Activated naive CD4-positive, alpha-beta T cell treated with anti-CD3 and anti-CD28 coated beads, Interleukin-2, amount 50 U/mL, for 72 hours (primary cell): ENCODE measurements around the gene DCAF8. TPM values are rescaled to one million over a fixed set of nuclear protein-coding genes. Genes with fewer than 3 reads are reported as not detected.

Experiments used
- ATAC-seq, 2 donors: fragments of 150-1000 bp; cut with Tn5 transposase; 2 replicates each; pipeline ENCODE4 v1.10.0; 2021; ENCODE audit warnings: mild to moderate bottlenecking in 2 of 2, moderate library complexity in 2 of 2
- DNase-seq, 2 donors: peaks; one replicate each; pipeline ENCODE4 v3.0.0; 2021 to 2022; ENCODE audit warnings: low spot score in 2 of 2
- H3K27ac Mint-ChIP-seq, 2 donors: one replicate each; pipeline ENCODE4 v1.8.0; 2022; ENCODE audit warnings: mild to moderate bottlenecking in 2 of 2, mixed read lengths in 2 of 2
- H3K36me3 Mint-ChIP-seq, 2 donors: one replicate each; pipeline ENCODE4 v1.8.0; 2022; ENCODE audit warnings: mixed read lengths in 2 of 2
- H3K9me3 Mint-ChIP-seq, 2 donors: one replicate each; pipeline ENCODE4 v1.8.0; 2022; ENCODE audit warnings: mixed read lengths in 2 of 2
- total RNA-seq, 2 donors: library from RNA; stranded (reverse); gene quantifications; one replicate each; pipeline ENCODE4 v1.2.3, GENCODE V29; 2022

The DCAF8 gene
- total RNA-seq, 2 donors from 2014 or later: 124 to 170 TPM

DNA sequence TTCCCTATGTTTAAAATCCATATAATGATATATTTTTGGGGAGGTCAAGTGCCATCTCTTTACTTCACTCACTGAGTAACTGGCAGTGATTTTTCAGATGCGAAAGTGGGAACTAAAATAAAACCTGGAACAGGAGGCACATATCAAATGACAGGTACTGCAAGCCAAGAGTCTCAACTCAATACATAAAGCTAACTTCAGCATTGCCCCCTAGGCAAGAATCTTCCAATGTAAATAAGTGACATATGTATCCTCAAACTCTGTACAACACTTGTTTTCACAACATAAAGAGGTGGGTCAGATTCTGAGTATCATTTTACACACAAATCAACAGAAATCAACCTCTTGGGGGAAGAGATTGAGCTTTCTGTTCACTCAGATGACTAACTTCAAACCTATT lies 18.1 kb downstream of the DCAF8 start:
- Mint-ChIP-seq H3K36me3 (peaks cover 6 to 8% of the 10 kb centered on the region in 2 donors), H3K9me3 (no peaks in the 10 kb centered on the region), H3K27ac (no peak overlapping the region)
- no peak for ATAC-seq
- DNase-seq: no peak

- DNase-seq (no peak), ATAC-seq (no peak)
- Mint-ChIP-seq H3K9me3 (no peaks in the 10 kb centered on the region), H3K36me3 (peaks cover 6 to 9% of the 10 kb centered on the region in 2 donors), H3K27ac (no peak overlapping the region)
Measured at GRCh38 chr1:160243767-160244166, 18.6 kb downstream of the DCAF8 start.

DNA sequence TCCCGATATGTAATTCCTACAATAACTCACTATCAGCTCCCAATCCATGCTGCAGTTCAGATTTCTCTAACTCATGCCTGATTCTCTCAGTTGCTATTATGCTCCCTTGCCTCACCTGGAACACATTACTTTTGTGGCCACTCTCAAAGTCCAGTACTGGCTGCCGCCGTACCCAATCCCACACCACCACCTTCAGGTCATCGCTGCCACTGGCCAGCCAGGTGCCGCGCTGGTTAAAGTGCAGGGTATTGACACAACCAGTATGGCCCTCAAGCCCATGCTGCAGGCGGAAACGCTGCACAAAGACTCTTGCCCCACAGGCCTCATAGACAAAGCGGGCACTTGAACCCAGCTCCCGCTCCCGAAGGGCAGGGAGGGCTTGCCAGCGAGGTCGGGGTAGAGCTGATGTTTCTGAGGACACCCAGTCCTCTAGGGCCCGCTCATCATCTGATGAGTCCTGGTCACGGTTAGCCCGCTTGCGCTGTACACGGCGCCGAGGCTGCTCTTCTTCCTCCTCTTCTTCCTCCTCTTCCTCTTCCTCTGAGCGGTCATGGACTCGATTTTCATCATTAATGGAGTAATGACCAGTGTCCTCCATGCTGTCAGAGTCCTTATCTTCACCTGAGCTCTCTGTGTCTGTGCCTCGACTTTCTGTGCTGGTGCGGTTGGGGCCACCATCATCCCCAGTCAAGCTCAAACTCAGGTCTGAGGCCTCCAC lies 22.6 kb downstream of the DCAF8 start:
- Mint-ChIP-seq H3K9me3 (no peaks in the 10 kb centered on the region), H3K27ac (peak overlapping the region in 1 of 2 donors; percentile 95), H3K36me3 (peaks cover 13 to 17% of the 10 kb centered on the region in 2 donors)
- ATAC-seq (no peak), DNase-seq (no peak)

DNA sequence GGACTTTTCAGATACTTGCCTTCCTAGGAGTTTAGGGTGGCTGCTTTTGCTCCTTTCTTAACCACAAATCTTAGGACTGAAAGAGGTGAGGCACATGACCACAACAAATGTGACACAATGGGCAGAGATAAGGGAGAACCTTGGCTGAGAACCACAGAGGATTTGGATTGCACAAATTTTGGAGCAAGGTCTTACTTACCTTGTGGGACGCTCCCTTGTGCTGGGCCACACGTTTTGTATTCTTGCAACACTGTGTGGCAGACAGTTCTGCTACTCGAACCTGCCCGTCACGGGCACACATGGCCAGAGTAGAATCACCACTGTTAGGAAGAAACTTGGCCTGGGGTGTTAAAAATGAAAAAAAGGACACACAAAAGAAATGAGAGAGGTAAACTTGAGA lies 23.9 kb downstream of the DCAF8 start:
- DNase-seq: no peak
- Mint-ChIP-seq H3K27ac (peak overlapping the region; percentile 28 to 31), H3K36me3 (peaks cover 13 to 17% of the 10 kb centered on the region in 2 donors), H3K9me3 (no peaks in the 10 kb centered on the region)
- ATAC-seq: no peak

DNA sequence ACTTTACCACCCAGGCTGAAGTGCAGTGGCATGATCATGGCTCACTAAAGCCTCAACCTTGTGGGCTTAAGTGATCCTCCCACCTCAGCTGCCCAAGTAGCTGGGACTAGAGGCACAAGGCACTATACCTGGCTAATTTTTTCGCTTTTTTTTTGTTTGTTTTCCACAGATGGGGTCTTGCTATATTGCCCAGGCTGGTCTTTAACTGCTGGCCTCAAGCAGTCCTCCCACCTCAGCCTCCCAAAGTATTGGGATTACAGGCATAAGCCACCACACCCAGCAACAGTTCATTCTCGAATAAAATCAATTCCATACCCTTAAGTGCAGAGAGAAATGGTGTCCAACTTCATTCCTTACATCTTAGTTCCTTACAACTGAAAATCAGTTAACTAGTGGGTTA lies 24.8 kb downstream of the DCAF8 start:
- no peak for DNase-seq
- ATAC-seq: no peak
- H3K27ac Mint-ChIP-seq: no peak overlapping the region
- H3K36me3 Mint-ChIP-seq: peaks cover 13 to 17% of the 10 kb centered on the region in 2 donors
- no peaks in the 10 kb centered on the region for H3K9me3 Mint-ChIP-seq

DNA sequence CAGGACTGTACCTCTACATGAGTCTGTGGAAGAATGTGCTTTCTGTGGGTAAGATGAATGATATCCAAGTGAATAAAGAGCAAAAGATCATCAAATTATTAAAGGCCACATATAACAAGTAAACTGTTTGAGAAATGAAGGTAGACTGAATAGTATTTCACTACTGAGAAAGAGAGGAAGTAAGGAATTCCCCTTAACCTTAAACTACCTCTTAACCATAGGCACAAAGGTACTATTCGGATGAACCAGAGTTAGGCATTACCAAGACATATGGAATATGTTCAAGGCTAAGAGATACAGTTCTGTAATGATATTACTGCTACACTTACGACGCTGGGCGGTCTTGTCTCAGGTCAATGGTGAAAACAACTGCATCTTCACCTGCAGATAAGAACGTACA lies 25.5 kb downstream of the DCAF8 start:
- H3K36me3 Mint-ChIP-seq: peaks cover 13 to 17% of the 10 kb centered on the region in 2 donors
- no peaks in the 10 kb centered on the region for H3K9me3 Mint-ChIP-seq
- no peak overlapping the region for H3K27ac Mint-ChIP-seq
- no peak for DNase-seq
- no peak for ATAC-seq

GRCh38 chr1:160232911-160233310 lies 29.4 kb downstream of the DCAF8 start:
- DNase-seq (no peak), ATAC-seq (no peak)
- H3K9me3 Mint-ChIP-seq: no peaks in the 10 kb centered on the region
- no peak overlapping the region for H3K27ac Mint-ChIP-seq
- H3K36me3 Mint-ChIP-seq: peaks cover 0 to 4% of the 10 kb centered on the region in 2 donors

GRCh38 chr1:160228431-160228830 lies 33.9 kb downstream of the DCAF8 start:
- DNase-seq (no peak), ATAC-seq (no peak)
- no peak overlapping the region for H3K27ac Mint-ChIP-seq
- H3K36me3 Mint-ChIP-seq: peaks cover 4 to 6% of the 10 kb centered on the region in 2 donors
- H3K9me3 Mint-ChIP-seq: no peaks in the 10 kb centered on the region

DNA sequence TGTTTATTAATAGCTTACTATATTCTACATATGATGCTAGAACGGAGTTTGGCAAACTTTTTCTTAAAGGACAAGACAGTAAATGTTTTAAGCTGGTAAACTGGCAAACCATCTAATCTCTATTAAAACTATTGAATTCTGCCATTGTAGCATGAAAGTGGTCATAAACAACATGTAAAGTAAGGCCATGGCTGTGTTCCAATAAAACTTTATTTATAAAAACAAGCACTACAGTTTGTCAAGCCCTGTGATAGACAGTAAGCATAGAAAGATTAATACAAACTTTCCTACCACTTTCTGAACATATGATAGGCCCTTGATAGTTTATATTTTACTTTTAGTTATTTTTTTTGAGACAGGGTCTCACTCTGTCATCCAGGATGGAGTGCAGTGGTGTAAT lies 34.8 kb downstream of the DCAF8 start:
- Mint-ChIP-seq H3K9me3 (no peaks in the 10 kb centered on the region), H3K27ac (no peak overlapping the region), H3K36me3 (peaks cover 4 to 6% of the 10 kb centered on the region in 2 donors)
- ATAC-seq (no peak), DNase-seq (no peak)

DNA sequence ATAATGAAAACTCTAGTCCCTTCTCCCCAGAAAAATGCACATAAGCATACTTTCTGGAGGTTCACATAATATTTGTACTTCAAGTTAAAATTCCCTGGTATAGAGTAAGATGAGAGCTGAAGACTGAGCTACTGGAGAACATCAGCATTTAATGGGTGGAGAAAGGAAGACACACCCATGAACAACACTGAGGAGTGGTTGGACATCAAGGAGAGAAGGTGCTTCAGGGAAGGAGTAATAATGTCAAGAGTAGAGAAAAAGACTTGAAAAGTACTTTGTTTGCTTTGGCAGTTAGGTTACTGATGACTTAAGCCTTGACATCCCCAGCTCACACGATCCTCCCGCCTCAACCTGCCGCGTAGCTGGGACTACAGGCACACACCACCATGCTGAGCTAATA lies 35.3 kb downstream of the DCAF8 start:
- no peak for DNase-seq
- Mint-ChIP-seq H3K27ac (no peak overlapping the region), H3K36me3 (peaks cover 4 to 6% of the 10 kb centered on the region in 2 donors), H3K9me3 (no peaks in the 10 kb centered on the region)
- no peak for ATAC-seq

GRCh38 chr1:160226623-160227022 lies 35.7 kb downstream of the DCAF8 start:
- DNase-seq (no peak), ATAC-seq (peak in 1 of 2 donors; percentile 34)
- Mint-ChIP-seq H3K9me3 (no peaks in the 10 kb centered on the region), H3K27ac (no peak overlapping the region), H3K36me3 (peaks cover 4 to 6% of the 10 kb centered on the region in 2 donors)

GRCh38 chr1:160225345-160225744 lies 37.0 kb downstream of the DCAF8 start:
- DNase-seq: no peak
- peaks cover 3 to 6% of the 10 kb centered on the region in 2 donors for H3K36me3 Mint-ChIP-seq
- peak overlapping the region in 1 of 2 donors; percentile 70 for H3K27ac Mint-ChIP-seq
- H3K9me3 Mint-ChIP-seq: no peaks in the 10 kb centered on the region
- no peak for ATAC-seq

DNA sequence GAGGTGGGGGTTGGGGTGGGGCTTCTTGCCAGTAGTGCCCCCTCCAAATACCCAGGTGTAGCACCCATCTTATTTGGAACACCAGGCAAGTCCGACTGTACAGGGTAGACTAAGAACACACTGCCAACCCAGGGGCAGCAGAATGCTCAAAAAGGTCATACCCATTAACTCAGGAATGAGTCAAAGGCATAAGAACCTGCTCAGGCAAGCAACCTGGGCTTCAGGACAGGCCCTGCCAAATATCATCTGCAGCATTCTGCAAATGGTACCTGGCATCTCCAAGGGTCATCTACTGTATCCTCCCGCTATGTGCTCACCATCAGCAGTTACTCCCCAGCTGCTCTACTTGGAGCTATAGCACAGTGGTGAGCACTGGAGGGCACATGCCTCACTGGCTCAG lies 37.7 kb downstream of the DCAF8 start:
- DNase-seq (no peak), ATAC-seq (no peak)
- Mint-ChIP-seq H3K36me3 (peaks cover 0 to 6% of the 10 kb centered on the region in 2 donors), H3K27ac (peak overlapping the region in 1 of 2 donors; percentile 70), H3K9me3 (no peaks in the 10 kb centered on the region)

DNA sequence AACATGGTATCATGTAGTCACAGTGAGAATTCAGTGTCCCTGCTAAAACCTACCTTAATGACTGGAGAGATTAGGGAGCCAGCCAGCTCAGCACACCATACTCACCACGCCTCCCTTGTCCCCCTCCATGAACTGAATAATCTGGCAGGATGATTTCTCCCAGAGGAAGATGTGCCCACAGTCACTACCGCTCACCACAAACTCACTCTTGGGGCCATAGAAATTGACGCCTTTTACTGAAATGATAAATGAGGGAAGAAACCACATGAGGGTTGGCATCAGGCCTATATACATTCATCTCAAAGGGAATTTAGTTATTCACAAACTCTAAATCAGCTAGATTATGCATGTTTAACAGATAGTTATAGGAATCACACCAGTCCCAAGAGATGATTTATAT lies 39.8 kb downstream of the DCAF8 start:
- no peaks in the 10 kb centered on the region for H3K9me3 Mint-ChIP-seq
- DNase-seq: no peak
- no peak for ATAC-seq
- H3K27ac Mint-ChIP-seq: peak overlapping the region in 1 of 2 donors; percentile 24
- peaks cover 0 to 6% of the 10 kb centered on the region in 2 donors for H3K36me3 Mint-ChIP-seq

GRCh38 chr1:160221089-160221488 lies 41.3 kb downstream of the DCAF8 start:
- Mint-ChIP-seq H3K36me3 (peaks cover 0 to 6% of the 10 kb centered on the region in 2 donors), H3K9me3 (no peaks in the 10 kb centered on the region), H3K27ac (peak overlapping the region in 1 of 2 donors; percentile 70)
- ATAC-seq (no peak), DNase-seq (no peak)

DNA sequence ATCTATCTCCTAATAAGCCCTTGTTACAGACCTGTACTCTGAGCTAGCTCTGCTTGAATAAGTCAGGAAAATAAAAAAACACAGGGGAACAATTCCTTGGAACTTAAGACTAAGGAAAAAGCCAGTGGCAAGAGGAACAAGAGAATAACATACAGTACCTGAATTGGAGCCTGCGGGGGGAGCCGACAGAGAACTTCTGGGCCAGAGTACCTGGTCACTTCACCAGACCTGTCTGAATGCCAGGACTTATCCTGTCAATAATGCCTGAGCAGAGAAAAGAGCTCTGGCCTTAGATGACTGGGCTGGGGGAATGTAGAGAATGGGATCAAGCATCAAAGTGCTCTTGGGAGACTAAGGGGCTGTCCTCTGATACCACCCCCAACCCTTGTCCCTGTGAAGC lies 42.0 kb downstream of the DCAF8 start:
- DNase-seq: no peak
- peaks cover 0 to 6% of the 10 kb centered on the region in 2 donors for H3K36me3 Mint-ChIP-seq
- ATAC-seq: no peak

GRCh38 chr1:160219062-160219929 lies 43.1 kb downstream of the DCAF8 start:
- DNase-seq (no peak), ATAC-seq (no peak)
- Mint-ChIP-seq H3K27ac (peak overlapping the region; percentile 38 to 60), H3K36me3 (peaks cover 0 to 5% of the 10 kb centered on the region in 2 donors), H3K9me3 (no peaks in the 10 kb centered on the region)

More for the DNA sequence above, 42.0 kb downstream of the DCAF8 start:
- no peaks in the 10 kb centered on the region for H3K9me3 Mint-ChIP-seq
- H3K27ac Mint-ChIP-seq: peak overlapping the region in 1 of 2 donors; percentile 16
